ENCODE measurements around the gene NFAT5.
A peak's percentile ranks its signal among the peaks of the same experiment; 100 is the strongest.
"Not testable (repeated sequence)": the region's sequence is repeated elsewhere in the genome, so short reads cannot be mapped to it uniquely, and the experiment has no call there.

Gene NFAT5

GRCh38 chr16:69563605-69564580 lies 1.9 kb upstream of the NFAT5 start:
- DNase-seq (peak; percentile 81), ATAC-seq (replicated peaks) (peak; percentile 84 to 85)
- no peaks in the 10 kb centered on the region for H3K27me3 Mint-ChIP-seq
- peak overlapping the region; percentile 98 for H3K27ac Mint-ChIP-seq
- H3K4me1 Mint-ChIP-seq = peaks cover 9 to 29% of the 10 kb centered on the region in 2 donors
- peaks cover 9 to 10% of the 10 kb centered on the region in 2 donors for H3K36me3 Mint-ChIP-seq
- peak overlapping the region; percentile 88 to 99 for H3K4me3 Mint-ChIP-seq
- no peaks in the 10 kb centered on the region for H3K9me3 Mint-ChIP-seq

GRCh38 chr16:69564845-69565670 lies 708 bp upstream of the NFAT5 start:
- no peak for DNase-seq
- H3K4me3 Mint-ChIP-seq = peak overlapping the region; percentile 88 to 99
- no peaks in the 10 kb centered on the region for H3K27me3 Mint-ChIP-seq
- peaks cover 9 to 10% of the 10 kb centered on the region in 2 donors for H3K36me3 Mint-ChIP-seq
- H3K27ac Mint-ChIP-seq = peak overlapping the region; percentile 94
- H3K9me3 Mint-ChIP-seq = no peaks in the 10 kb centered on the region
- H3K4me1 Mint-ChIP-seq = peaks cover 9 to 36% of the 10 kb centered on the region in 2 donors
- peak; percentile 14 to 22 for ATAC-seq (replicated peaks)

DNA sequence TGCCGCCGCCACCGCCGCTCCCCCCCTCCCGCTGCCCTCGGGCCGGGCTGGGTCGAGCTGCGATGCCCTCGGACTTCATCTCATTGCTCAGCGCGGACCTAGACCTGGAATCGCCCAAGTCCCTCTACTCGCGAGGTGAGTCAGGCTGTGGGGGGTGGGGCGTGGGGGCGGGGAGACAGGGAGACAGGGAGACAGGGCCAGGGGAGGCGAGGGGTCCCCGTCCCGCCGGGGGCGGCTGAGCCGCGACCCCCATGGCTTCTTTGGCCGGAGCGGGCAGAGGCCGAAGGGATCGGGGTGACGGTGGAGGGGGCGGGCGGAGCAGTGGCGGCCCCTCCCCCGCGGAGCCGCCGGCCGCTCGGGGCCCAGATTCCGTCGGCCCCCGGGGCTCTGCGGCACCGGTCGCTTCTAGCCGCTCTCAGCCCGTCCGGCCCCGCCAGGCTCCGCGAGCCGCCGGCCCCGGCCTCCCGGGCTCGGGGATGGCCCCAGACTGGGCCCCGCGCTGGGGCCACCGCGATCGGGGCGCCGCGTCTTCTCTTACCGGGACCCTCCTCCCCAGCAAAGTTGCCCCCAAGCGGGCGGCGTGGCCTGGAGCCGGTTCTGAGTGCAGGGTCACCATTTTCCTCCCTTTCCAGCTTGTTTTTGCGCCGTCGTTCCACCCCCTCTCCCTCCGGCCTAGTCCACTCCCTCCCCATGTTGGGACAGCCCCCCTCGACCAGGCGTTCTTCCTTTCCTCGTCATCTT lies 644 bp downstream of the NFAT5 start:
- DNase-seq = peak; percentile 8
- peaks cover 9 to 36% of the 10 kb centered on the region in 2 donors for H3K4me1 Mint-ChIP-seq

GRCh38 chr16:69566981-69567680 lies 1.4 kb downstream of the NFAT5 start:
- ATAC-seq (replicated peaks) (peak; percentile 12 to 14), DNase-seq (peak; percentile 28)
- peaks cover 9 to 36% of the 10 kb centered on the region in 2 donors for H3K4me1 Mint-ChIP-seq
- peak overlapping the region; percentile 100 for H3K27ac Mint-ChIP-seq
- H3K4me3 Mint-ChIP-seq = peak overlapping the region; percentile 99 to 100
- H3K27me3 Mint-ChIP-seq = no peaks in the 10 kb centered on the region
- peaks cover 9 to 10% of the 10 kb centered on the region in 2 donors for H3K36me3 Mint-ChIP-seq
- H3K9me3 Mint-ChIP-seq = no peaks in the 10 kb centered on the region

More for the DNA sequence above, 644 bp downstream of the NFAT5 start:
- Mint-ChIP-seq H3K27ac (peak overlapping the region; percentile 100), H3K4me3 (peak overlapping the region; percentile 99 to 100), H3K9me3 (no peaks in the 10 kb centered on the region), H3K36me3 (peaks cover 9 to 10% of the 10 kb centered on the region in 2 donors), H3K27me3 (no peaks in the 10 kb centered on the region)
- ATAC-seq (replicated peaks) = peak; percentile 20 to 26

DNA sequence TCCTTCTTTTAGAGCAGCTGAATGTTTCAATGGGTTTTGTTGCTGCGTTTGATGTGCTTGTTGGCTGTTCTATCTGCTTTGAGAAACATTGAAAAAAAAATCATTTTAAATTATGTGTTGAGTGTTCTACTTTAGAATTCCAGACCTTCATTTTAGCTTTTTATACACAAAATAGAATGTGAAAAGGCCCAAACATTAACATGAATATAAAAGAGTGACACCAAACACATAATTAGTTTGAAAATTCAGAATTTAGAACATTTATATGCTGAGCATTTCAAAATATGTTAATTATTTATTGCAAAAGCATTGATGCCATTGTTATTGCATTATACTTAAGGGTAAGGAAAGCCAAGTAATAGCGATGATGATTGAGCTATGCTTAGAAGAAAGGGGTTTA lies 2.9 kb downstream of the NFAT5 start:
- Mint-ChIP-seq H3K4me1 (peaks cover 7 to 23% of the 10 kb centered on the region in 2 donors), H3K27me3 (no peaks in the 10 kb centered on the region), H3K36me3 (peaks cover 10 to 11% of the 10 kb centered on the region in 2 donors), H3K4me3 (peak overlapping the region; percentile 99 to 100), H3K27ac (no peak overlapping the region), H3K9me3 (no peaks in the 10 kb centered on the region)
- ATAC-seq (replicated peaks) (no peak), DNase-seq (no peak)

DNA sequence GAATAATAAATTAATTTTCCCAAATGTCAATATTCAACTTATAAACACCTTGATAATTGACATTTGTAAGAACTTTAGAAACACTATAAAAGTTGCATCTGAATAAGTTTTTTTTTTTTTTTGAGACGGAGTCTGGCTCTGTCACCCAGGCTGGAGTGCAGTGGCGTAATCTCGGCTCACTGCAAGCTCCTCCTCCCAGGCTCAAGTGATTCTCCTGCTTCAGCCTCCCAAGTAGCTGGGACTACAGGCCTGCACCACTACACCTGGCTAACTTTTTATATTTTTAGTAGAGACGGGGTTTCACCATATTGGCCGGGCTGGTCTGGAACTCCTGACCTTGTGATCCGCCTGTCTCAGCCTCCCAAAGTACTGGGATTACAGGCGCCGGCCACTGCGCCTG lies 13.0 kb downstream of the NFAT5 start:
- peaks cover 13 to 45% of the 10 kb centered on the region in 2 donors for H3K4me1 Mint-ChIP-seq

GRCh38 chr16:69579783-69580481 lies 14.2 kb downstream of the NFAT5 start:
- H3K9me3 Mint-ChIP-seq = no peaks in the 10 kb centered on the region
- H3K27ac Mint-ChIP-seq = no peak overlapping the region
- peaks cover 9 to 10% of the 10 kb centered on the region in 2 donors for H3K36me3 Mint-ChIP-seq
- ATAC-seq (replicated peaks) (no peak), DNase-seq (no peak)
- H3K4me3 Mint-ChIP-seq = no peak overlapping the region
- H3K27me3 Mint-ChIP-seq = no peaks in the 10 kb centered on the region
- H3K4me1 Mint-ChIP-seq = peaks cover 15 to 52% of the 10 kb centered on the region in 2 donors

More for the DNA sequence above, 13.0 kb downstream of the NFAT5 start:
- not testable (repeated sequence) for H3K9me3 Mint-ChIP-seq; H3K27me3 Mint-ChIP-seq; ATAC-seq (replicated peaks); H3K4me3 Mint-ChIP-seq; H3K27ac Mint-ChIP-seq; DNase-seq
- peaks cover 6 to 10% of the 10 kb centered on the region in 2 donors for H3K36me3 Mint-ChIP-seq

- peaks cover 20 to 59% of the 10 kb centered on the region in 2 donors for H3K4me1 Mint-ChIP-seq
- ATAC-seq (replicated peaks) (peak; percentile 94 to 96), DNase-seq (no peak)
- H3K27ac Mint-ChIP-seq = peak overlapping the region; percentile 71
- H3K9me3 Mint-ChIP-seq = no peaks in the 10 kb centered on the region
- peaks cover 9 to 17% of the 10 kb centered on the region in 2 donors for H3K36me3 Mint-ChIP-seq
- H3K4me3 Mint-ChIP-seq = peak overlapping the region; percentile 23 to 52
- H3K27me3 Mint-ChIP-seq = no peaks in the 10 kb centered on the region
Observed at GRCh38 chr16:69581297-69581696, 15.5 kb downstream of the NFAT5 start.

GRCh38 chr16:69584493-69584892 lies 18.7 kb downstream of the NFAT5 start:
- peaks cover 17 to 50% of the 10 kb centered on the region in 2 donors for H3K4me1 Mint-ChIP-seq
- DNase-seq; H3K27me3 Mint-ChIP-seq; H3K4me3 Mint-ChIP-seq; H3K9me3 Mint-ChIP-seq; H3K27ac Mint-ChIP-seq; ATAC-seq (replicated peaks): not testable (repeated sequence)
- peaks cover 12 to 18% of the 10 kb centered on the region in 2 donors for H3K36me3 Mint-ChIP-seq

- peak overlapping the region; percentile 51 for H3K27ac Mint-ChIP-seq
- H3K36me3 Mint-ChIP-seq = peaks cover 11 to 20% of the 10 kb centered on the region in 2 donors
- no peak overlapping the region for H3K4me3 Mint-ChIP-seq
- ATAC-seq (replicated peaks) (peak; percentile 38 to 57), DNase-seq (no peak)
- peaks cover 14 to 33% of the 10 kb centered on the region in 2 donors for H3K4me1 Mint-ChIP-seq
- H3K9me3 Mint-ChIP-seq = no peaks in the 10 kb centered on the region
- H3K27me3 Mint-ChIP-seq = no peaks in the 10 kb centered on the region
Observed at GRCh38 chr16:69589434-69590269, 23.9 kb downstream of the NFAT5 start.

DNA sequence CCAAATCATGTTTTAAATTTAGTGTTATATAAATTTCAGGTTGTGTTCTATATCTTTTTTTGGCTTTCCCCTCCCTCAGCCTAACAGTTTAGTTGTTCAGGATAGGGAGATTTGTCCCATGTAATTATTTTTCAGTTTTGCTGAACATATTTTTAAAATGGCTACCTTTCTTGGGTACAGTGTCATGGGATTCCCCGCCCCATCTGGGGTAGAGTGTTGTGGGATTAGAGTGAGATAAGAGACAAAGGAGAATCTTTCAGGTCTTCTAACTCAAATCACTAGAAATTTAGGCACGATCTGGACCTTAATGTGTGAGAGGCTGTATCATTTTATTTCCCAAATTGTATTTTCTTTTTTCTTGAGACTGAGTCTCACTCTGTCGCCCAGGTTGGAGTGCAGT lies 24.8 kb downstream of the NFAT5 start:
- Mint-ChIP-seq H3K4me3 (no peak overlapping the region), H3K36me3 (peaks cover 11 to 16% of the 10 kb centered on the region in 2 donors), H3K9me3 (no peaks in the 10 kb centered on the region), H3K27ac (no peak overlapping the region), H3K27me3 (no peaks in the 10 kb centered on the region), H3K4me1 (peaks cover 11 to 29% of the 10 kb centered on the region in 2 donors)
- DNase-seq = no peak
- ATAC-seq (replicated peaks) = no peak

- H3K4me1 Mint-ChIP-seq = peaks cover 17 to 33% of the 10 kb centered on the region in 2 donors
- no peaks in the 10 kb centered on the region for H3K9me3 Mint-ChIP-seq
- no peak for ATAC-seq (replicated peaks)
- no peak for DNase-seq
- no peak overlapping the region for H3K4me3 Mint-ChIP-seq
- peaks cover 8 to 14% of the 10 kb centered on the region in 2 donors for H3K36me3 Mint-ChIP-seq
- H3K27me3 Mint-ChIP-seq = no peaks in the 10 kb centered on the region
- H3K27ac Mint-ChIP-seq = no peak overlapping the region
Observed at GRCh38 chr16:69593751-69594255, 28.0 kb downstream of the NFAT5 start.

Data from stimulated activated naive B cell treated with anti-CD40 and anti-IgM and Interleukin-4, amounts not matched to agents 10 μg/mL and 1 μg/mL and 100 μg/mL, for 72 hours (primary cell).